PC-3 (cell line): ENCODE measurements around the gene CYP21A2.

Experiments used
- EZH2 ChIP-seq: fragments of 300-600 bp; sonication (generic); IDR thresholded peaks from one replicate; pipeline ENCODE4 v1.6.1; 2017; ENCODE audit warnings: antibody characterized with exemption, mild to moderate bottlenecking, low read length; ENCODE audit not compliant: unreplicated experiment
- EZH2phosphoT487 ChIP-seq: fragments of 300-600 bp; sonication (generic); IDR thresholded peaks from 2 replicates; pipeline ENCODE4 v1.6.1; 2018; ENCODE audit warnings: mild to moderate bottlenecking, antibody characterized with exemption, low read length, borderline replicate concordance
- TF ChIP-seq, protein P1 (sequence below): fragments of 300-600 bp; sonication (generic); conservative IDR thresholded peaks from 2 replicates; pipeline ENCODE4 v1.5.1; 2017; ENCODE audit warnings: antibody characterized with exemption, low read depth, mild to moderate bottlenecking, low read length

DNA sequence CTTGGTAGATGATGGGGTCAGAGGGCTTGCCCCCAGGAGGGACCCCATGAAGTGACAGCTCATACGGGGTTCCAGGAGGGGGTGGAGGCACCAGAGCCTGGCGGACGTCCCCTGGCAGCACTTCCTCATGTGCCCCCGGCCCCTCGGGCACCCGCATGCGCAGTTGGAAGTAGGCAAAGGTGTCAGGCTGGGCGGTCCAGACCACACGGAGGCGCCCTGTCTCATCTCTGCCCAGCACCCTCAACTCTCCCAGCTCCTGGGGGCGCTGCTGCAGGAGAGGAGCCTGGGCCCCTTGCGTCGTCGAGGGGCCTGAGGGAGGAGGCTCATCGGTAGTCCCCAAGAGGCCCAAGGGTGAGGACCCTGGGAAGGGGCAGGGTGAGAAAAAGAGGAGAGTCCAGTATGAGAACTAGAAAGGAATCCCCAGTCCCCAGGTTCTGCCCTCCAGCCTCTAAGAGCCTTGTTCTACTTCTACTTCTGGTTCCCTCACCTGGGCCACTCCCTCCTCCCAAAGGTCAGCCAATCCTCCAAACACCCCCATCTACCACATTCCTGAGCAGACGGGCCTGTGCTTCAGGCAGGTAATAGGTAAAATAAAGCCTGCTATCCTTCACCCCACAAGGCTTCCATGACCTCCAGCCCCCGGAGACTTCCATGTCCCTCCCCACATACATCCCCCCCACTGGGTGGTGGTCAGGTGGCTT, 47.7 kb downstream of the CYP21A2 start:
- TF ChIP-seq, protein P1, sequence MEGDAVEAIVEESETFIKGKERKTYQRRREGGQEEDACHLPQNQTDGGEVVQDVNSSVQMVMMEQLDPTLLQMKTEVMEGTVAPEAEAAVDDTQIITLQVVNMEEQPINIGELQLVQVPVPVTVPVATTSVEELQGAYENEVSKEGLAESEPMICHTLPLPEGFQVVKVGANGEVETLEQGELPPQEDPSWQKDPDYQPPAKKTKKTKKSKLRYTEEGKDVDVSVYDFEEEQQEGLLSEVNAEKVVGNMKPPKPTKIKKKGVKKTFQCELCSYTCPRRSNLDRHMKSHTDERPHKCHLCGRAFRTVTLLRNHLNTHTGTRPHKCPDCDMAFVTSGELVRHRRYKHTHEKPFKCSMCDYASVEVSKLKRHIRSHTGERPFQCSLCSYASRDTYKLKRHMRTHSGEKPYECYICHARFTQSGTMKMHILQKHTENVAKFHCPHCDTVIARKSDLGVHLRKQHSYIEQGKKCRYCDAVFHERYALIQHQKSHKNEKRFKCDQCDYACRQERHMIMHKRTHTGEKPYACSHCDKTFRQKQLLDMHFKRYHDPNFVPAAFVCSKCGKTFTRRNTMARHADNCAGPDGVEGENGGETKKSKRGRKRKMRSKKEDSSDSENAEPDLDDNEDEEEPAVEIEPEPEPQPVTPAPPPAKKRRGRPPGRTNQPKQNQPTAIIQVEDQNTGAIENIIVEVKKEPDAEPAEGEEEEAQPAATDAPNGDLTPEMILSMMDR, result no peak
- no peak for TF ChIP-seq EZH2
- no peak for TF ChIP-seq EZH2phosphoT487
